HG03469 (cell line): ENCODE results near the gene TERT.

Experiments
- ATAC-seq: cut with Tn5 transposase; IDR thresholded peaks from one replicate; pipeline ENCODE4 v1.9.1; 2021; ENCODE audit warnings: mild to moderate bottlenecking, moderate library complexity, moderate number of reproducible peaks; ENCODE audit not compliant: unreplicated experiment

Gene TERT

DNA sequence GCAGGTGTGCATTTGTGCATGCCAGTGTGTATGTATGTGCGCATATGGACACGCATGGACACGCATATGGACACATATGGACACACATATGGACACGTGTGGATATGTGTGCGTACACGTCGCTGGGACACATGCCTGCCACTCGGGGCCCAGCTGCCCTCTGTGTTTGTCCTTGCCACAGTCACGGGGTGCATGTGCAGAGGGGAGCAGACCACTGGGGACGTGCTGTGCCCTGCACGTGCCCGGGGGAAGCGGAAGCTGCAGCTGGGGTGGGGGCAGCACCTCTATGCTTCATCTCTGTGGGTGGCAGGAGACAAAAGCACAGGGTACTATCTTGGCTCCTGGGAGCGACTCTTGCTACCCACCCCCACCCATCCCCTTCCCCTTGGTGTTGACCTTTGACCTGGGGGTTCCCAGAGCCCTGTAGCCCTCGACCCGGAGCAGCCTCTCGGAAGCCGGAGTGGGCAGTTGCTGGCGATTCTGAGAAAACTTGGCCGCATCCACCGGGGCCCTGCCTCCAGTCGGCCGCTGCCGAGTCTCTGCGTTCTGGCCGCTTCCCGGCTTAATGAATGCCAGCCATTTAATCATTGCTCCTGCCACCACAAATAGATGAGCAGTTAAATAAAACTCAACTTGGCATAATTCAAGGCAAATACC, 72.1 kb downstream of the TERT start:
- ATAC-seq = no peak

DNA sequence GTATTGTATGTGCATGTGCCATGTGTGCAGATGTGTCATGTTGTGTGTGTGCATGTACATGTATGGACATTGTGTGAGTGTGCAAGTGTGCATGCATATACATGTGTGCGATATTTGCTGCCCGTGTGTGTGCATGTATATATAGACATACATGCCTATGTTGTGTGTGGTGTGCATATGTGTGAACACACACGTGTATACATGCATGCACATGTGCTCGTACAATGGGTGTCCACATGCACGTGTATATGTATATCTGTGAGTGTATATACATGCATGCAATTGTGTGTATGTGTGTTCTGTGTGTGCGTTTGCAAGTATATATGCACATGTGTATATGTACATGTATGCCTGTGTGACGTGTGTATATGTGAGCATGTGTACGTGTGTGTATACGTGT, 72.7 kb downstream of the TERT start:
- no peak for ATAC-seq

DNA sequence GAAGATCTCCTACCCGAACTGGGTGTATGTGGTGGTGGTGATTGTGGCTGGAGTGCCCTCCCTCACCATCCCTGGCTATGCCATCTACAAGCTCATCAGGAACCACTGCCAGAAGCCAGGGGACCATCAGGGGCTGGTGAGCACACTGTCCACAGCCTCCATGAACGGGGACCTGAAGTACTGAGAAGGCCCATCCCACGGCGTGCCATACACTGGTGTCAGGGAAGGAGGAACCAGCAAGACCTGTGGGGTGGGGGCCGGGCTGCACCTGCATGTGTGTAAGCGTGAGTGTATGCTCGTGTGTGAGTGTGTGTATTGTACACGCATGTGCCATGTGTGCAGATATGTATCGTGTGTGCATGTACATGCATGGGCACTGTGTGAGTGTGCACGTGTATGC, 73.1 kb downstream of the TERT start:
- ATAC-seq = no peak

DNA sequence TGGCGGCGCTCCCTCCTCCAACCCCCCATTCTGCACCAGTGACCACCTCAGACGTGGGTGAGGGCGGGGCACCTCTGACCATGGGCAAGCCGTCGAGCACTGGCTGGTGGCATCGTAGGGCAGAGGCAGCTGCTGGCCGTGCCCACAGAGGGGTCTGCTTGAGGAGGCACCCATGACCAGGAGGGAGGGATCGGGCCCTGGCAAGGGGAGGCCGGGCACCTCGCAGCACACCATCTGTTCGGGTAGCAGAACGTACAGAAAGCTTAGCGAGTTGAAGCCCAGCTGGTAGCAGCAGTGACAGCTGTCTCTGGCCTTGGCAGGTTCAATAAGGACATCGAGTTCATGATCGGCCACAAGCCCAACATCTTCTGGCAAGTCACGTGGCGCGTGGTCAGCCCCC, 74.0 kb downstream of the TERT start:
- ATAC-seq = no peak

DNA sequence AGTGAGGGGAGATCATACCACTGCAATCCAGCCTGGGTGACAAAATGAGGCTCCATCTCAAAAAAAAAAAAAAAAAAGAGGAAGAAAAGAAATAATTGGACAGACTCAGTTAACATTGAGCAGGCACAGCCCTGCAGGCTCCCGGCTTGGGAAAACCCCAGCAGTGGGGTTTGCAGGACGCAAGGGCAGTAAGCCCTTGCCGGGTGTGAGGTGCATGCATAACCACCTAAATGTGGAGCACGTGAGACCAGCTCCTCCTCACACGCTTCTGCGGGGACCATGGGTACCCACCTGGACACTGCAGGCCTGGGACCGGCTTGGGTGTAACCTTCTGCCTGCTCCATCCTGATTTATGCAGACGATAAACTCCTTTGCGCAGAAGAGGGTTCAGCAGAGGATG, 74.5 kb downstream of the TERT start:
- ATAC-seq = no peak

DNA sequence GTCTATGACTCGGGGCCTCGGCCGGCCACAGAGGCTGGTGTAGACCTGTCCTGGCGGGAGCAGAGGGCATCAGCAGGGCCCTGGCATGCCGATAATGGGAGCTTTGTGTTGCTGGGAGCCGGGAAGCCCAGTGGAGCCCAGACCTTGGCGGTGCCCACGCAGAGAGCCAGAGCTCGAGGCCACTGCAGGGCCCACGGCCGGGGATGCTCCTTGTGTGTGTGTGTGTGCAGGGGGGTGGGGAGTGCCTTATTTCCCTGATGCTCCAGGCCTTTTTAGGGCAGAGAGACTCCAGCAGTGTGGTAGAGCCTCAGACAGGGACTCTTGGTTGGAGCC, 75.1 kb downstream of the TERT start:
- ATAC-seq = no peak

DNA sequence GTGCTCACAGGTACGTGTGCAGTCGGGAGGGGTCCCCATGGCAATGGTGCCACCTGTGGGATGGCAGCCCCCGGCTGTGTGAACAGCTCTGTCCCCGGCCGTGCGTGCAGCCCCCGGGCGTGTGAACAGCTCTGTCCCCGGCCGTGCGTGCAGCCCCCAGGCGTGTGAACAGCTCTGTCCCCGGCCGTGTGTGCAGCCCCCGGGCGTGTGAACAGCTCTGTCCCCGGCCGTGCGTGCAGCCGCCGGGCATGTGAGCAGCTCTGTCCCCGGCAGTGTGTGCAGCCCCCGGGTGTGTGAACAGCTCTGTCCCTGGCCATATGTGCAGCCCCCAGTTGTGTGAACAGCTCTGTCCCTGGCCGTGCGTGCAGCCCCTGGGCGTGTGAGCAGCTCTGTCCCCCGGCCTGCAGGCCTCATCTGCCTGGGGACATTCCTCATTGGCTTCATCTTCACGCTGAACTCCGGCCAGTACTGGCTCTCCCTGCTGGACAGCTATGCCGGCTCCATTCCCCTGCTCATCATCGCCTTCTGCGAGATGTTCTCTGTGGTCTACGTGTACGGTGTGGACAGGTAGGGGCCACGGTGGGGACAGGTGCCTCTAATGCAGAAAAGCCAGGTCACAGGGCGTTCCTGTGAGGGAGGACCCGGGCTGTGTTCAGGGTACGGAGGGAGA, 75.6 kb downstream of the TERT start:
- ATAC-seq = no peak

DNA sequence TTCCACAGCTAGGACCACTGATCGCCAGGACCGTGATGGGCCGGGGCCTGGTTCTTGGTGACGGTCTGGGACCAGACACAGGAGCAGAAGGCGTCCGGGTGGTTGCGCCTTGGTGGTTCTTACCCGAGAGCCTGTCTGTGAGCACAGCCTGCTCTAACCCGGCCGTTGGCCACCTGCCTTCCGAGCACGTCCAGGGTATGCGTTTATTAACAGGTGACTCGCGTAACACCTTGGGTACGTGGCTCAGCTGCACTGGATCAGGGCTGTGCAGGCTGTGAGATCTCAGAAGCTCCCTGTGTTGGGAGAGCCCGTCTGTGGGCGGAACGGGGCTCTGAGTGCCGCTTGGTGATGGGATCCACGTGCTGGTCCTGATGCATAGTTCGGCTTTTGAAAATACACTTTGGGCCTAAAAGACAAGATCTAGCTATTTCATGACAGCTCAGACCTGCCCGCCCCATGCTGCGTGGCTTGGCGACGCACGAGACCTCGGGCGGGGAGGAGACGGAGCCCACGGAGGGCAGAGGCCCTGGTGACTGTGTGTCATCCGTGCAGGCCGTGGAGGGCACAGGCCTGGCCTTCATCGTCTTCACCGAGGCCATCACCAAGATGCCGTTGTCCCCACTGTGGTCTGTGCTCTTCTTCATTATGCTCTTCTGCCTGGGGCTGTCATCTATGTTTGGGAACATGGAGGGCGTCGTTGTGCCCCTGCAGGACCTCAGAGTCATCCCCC, 76.4 kb downstream of the TERT start:
- ATAC-seq = no peak

DNA sequence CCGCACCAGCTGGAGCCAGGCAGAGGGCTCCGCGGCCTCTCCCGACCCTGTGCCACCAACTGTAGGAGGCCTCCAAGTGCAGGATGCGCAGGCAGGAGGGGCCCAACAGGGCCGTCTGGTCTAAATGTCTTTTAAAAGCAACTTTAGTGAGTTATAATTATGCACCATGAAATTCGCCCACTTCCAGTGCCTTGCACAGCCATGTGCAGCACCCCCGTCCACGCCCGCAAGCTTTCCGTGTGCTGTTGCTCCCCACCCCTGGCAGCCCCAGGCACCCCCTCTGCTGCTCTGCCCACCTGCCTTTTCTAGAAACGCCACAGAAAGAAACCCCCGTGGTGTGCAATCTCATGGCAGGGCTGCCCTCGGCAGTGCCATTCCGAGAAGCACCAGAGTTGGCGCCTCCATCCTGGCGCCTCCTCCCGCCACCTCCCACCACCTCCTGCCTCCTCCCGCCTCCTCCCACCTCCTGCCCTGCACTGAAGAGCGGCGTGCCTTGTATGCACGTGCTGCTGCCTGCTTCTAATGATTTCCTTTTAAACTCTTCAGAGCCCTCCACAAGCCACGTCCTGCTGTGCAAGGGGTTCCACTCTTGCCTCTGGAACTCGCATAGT, 77.2 kb downstream of the TERT start:
- ATAC-seq = no peak

DNA sequence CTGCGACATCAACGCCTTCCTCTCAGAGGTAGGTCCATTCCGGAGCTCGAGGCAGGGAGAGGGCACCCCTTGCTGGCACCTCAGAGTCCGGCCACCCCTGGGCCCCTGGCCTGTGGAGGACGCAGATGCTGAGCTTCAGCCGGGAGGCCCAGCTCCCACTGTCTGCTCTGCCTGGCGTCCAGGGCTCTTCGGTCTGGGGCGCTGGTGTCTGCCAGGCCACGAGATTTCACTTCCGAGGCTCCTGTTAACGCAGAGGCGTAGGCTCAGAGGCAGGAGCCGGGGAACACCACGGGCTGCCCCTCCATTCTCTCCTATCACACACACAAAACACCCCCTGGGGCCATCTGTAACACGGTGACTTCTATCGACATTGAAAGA, 78.0 kb downstream of the TERT start:
- ATAC-seq = no peak

DNA sequence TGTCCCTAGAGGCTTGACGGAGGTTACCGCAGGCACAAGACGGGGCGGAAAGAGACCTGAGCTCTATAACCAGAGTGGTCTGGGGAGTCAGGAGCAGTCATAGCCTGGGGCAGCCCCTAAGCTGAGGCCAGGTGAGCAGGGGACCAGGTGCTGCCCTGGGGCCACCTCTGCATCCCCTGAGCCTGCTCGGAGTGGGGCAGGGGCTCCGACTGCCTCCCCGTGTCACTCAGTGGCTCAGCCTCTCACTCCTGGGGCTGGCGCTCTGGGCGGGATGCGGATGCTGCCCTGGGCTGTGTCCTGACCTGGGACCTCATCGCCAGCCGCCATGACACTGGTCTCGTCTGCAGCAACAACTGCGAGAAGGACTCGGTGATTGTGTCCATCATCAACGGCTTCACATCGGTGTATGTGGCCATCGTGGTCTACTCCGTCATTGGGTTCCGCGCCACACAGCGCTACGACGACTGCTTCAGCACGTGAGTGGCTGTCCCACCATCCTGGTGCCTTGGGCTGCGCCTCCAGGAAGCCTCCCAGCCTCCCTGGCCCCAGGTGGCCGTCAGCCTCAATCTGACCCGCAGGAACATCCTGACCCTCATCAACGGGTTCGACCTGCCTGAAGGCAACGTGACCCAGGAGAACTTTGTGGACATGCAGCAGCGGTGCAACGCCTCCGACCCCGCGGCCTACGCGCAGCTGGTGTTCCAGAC, 78.5 kb downstream of the TERT start:
- no peak for ATAC-seq

DNA sequence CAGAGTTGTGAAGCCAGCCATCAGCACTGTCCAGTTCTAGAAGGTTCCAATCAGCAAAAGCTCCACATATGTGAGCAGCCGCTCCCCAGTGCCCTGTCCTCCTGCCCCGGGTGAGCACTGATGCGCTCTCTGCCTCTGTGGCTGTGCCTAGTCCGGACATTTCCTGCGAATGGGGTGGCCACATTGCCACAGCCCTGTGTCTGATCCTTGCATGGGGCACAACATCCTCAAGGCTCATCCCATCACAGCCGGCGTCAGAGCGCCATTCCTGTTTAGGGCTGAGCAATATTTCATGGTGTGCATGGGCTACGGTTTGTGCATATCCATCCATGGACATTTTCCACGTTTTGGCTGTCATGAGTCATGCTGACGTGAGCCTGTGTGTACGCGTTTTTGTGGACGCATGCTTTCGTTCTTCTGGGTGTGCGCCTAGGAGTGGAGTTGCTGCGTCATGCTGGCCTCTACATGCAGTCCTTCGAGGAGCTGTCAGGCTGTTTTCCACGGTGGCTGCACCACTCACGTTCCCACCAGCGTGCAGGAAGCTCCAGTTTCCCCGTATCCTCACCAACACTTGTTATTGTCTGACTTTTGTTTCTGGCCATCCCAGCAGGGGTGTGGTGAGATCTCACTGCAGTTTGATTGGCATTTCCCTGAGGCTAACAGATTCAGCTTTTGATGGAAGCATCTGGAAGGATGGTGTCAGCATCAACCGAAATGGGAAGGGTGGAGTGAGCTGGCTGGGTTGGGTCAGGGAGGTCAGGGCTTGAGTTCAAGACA, 79.4 kb downstream of the TERT start:
- ATAC-seq = no peak

DNA sequence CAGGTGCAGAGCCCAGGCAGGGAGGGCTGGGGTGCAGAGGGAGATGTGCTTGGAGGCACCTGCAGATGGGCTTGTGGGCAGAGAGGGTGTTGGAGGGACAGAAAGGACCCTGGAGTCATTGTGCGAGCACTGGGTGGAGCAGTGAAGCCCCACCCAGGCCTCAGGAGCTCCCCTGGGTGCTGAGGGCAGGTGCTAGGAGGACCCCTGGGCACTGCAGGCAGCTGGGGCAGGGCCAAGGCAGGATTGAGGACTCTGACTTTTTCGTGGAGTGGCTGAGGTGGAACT, 80.0 kb downstream of the TERT start:
- no peak for ATAC-seq

DNA sequence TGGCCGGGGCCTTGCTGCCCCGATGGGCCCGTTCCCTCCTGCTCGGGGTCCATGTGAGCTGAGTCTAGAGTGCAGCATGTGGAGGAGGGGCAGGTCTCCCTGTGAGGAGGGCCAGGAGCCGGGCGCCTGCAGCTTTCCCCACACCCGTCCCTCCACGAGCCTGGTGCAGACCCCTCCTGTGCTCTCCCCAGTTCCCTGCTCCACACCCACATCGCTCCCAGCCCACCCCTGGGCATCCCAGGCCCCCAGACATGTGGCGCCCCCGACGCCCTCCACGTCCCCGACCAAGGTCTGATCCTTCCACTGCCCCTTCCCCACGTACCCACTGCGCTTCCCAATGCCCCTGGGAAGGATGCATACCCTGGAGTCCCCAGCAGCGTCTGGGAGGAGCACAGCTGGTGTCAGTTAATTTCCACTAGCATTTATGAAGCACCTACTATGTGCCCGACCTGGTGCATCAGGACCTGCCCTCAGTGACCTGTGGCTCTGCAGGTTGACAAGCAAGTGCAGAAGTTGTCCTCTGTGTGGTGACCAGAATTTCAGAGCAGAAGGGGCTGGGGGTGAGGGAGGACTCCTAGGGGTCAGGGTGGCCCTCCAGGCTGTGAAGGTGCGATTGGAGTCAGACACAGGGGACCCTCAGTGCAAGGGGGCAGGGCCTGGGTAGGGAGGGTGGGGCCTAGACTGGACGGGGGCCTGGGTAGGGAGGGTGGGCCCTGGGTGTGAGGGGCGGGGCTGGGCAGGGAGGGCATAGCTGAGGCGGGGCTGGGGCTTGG, 80.5 kb downstream of the TERT start:
- ATAC-seq = no peak

DNA sequence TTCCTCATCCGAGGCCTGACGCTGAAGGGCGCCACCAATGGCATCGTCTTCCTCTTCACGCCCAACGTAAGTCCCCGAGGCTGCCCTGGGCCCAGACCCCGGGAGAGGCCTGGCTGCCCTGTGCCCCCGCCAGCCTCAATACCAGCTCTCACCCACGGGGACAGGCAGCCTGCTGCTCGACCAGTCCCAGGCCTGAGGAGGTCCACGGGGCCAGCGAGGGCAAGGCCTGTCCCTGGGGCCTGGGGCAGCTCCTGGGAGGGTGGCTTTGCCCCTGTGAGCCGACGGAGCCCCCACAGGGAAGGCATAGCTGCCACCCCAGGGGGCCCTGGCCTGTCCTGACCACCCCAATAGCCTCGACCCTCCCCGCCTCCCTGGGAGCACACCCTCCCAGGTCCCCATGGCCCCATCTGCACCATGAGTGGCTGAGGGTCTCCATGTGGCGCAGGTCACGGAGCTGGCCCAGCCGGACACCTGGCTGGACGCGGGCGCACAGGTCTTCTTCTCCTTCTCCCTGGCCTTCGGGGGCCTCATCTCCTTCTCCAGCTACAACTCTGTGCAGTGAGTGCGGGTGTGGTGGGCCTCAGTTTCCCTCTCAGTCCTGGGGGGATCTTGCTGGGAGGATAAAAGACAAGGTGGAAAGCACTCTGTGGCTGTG, 81.2 kb downstream of the TERT start:
- ATAC-seq = no peak

DNA sequence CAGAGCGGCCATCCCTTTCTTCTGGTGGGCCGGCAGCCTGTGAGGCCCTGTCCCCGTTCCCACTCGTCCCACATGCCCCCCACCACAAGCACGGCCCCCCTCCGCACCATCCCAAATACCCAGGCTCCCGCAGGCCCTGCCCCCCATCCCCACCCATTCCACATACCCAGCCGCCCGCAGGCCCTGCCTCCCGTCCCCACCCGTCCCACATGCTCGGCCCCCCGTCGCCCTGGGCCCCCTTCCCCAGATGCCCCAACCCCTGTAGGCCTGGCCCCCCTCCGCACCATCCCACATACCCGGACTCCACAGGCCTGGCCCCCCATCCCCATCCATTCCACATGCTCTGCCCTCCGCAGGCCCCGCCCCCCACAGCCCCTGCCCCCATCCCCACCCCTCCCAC, 82.0 kb downstream of the TERT start:
- no peak for ATAC-seq

DNA sequence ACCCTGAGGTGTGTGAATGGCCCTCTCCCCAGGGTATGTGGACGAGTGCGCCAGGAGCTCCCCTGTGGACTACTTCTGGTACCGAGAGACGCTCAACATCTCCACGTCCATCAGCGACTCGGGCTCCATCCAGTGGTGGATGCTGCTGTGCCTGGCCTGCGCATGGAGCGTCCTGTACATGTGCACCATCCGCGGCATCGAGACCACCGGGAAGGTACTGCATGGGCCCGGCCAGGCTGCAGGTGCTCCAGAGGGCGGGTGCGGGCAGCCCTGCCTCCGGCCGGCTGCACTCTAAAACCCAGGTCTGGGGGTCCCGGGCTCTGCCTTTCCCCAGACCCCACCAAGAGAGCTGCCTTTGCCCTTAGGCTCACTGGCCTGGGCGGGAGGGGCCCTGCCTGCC, 82.6 kb downstream of the TERT start:
- no peak for ATAC-seq

DNA sequence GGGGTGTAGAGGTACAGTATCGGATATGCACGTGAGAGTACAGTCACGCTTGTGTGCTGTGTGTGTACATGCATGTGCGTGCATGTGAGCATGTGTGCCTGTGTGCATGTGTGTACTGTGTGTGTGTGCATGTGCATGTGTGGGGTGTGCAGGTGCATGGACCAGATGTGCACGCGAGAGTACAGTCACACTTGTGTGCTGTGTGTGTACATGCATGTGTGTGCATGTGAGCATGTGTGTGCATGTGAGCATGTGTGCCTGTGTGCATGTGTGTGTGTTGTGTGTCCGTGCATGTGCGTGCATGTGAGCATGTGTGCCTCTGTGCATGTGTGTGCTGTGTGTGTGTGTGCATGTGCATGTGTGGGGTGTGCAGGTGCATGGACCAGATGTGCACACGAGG, 83.2 kb downstream of the TERT start:
- ATAC-seq = no peak

DNA sequence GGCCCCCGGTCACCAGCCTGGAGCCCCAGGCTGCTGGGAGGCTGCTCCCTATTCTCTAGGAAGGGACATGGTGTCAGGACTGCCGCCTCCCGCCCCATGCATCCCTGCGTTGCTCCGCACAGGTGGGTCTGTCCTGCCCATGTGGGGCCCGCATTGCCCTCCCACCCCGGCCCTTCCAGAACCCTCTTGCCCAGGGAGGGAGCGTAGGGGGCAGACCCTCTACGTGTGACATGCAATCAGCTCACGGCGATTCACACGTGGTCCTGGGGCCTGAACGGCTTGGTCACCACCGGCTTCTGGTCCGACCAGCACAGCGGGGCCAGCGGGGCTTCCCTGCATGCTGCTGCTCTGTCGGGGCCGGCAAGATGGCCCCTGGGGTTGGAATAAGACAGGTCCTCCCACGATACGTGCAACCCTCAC, 84.0 kb downstream of the TERT start:
- ATAC-seq = no peak
